HepG2 (cell line): Measurements from ENCODE around the gene MRPL14. TPM values are rescaled to one million over a fixed set of nuclear protein-coding genes. Genes with fewer than 3 reads are reported as not detected.

ENCODE experiments used
- CBX1 ChIP-seq: IDR thresholded peaks from one replicate; pipeline ENCODE4 v1.6.1; 2016; ENCODE audit warnings: antibody characterized with exemption, low read depth
- ESRRA ChIP-seq: sonication (generic); formaldehyde crosslinking; IDR thresholded peaks from 2 replicates; pipeline ENCODE4 v1.5.1; 2020; ENCODE audit warnings: mild to moderate bottlenecking, low read depth, missing genetic modification reagents
- MBD4 ChIP-seq: IDR thresholded peaks from 2 replicates; pipeline ENCODE4 v1.6.1; 2012; ENCODE audit warnings: low read length, inconsistent platforms, borderline replicate concordance
- MXD4 ChIP-seq: IDR thresholded peaks from 2 replicates; pipeline ENCODE4 v1.6.1; 2016; ENCODE audit warnings: mild to moderate bottlenecking, missing biosample characterization, missing genetic modification reagents
- NONO ChIP-seq, 2 experiments: fragments of 450-650 bp in 1 of 2; sonication (generic) in 1 of 2; formaldehyde crosslinking in 1 of 2; IDR thresholded peaks in 1 of 2; conservative IDR thresholded peaks in 1 of 2; 2 replicates each; pipeline versions ENCODE4 v1.6.1 to v1.8.0; 2017 to 2022; ENCODE audit warnings: mild to moderate bottlenecking in 1 of 2, missing genetic modification reagents in 1 of 2, moderate library complexity in 1 of 2
- NR2F2 ChIP-seq: IDR thresholded peaks from 2 replicates; pipeline ENCODE4 v1.6.1; 2012; ENCODE audit warnings: low read depth, inconsistent platforms, borderline replicate concordance
- SRY ChIP-seq: sonication (generic); formaldehyde crosslinking; IDR thresholded peaks from 2 replicates; pipeline ENCODE4 v1.8.0; 2022; ENCODE audit warnings: mild to moderate bottlenecking, missing genetic modification reagents
- ZMYM4 ChIP-seq: sonication (generic); formaldehyde crosslinking; IDR thresholded peaks from 2 replicates; pipeline ENCODE4 v1.8.1; 2023; ENCODE audit warnings: mild to moderate bottlenecking, missing genetic modification reagents
- ZNF121 ChIP-seq: sonication (generic); formaldehyde crosslinking; IDR thresholded peaks from 2 replicates; pipeline ENCODE4 v1.5.0; 2020; ENCODE audit warnings: mild to moderate bottlenecking, missing genetic modification reagents
- ZNF441 ChIP-seq: sonication (generic); formaldehyde crosslinking; IDR thresholded peaks from 2 replicates; pipeline ENCODE4 v1.7.0; 2021; ENCODE audit warnings: missing genetic modification reagents, borderline replicate concordance
- ZNF446 ChIP-seq: sonication (generic); formaldehyde crosslinking; IDR thresholded peaks from 2 replicates; pipeline ENCODE4 v1.5.0; 2020; ENCODE audit warnings: mild to moderate bottlenecking, missing genetic modification reagents
- polyA plus RNA-seq, 8 experiments: library from polyadenylated mRNA; depleted of rRNA in 3 of 8; stranded (reverse) in 7 of 8; unstranded in 1 of 8; fragments of >200 nt; fragmentation: Illumina TruSeq in 4 of 8; extraction: Trizol in 4 of 8; gene quantifications; 2 replicates each; pipeline versions ENCODE4 v1.2.1 to v1.2.3, GENCODE V29; 2011 to 2016; ENCODE audit warnings: low read depth in 4 of 8, missing spikeins in 1 of 8, mixed read lengths in 1 of 8; ENCODE audit not compliant: insufficient read depth in 1 of 8
- total RNA-seq, 5 experiments: library from RNA; depleted of rRNA; stranded (reverse); fragments of >200 nt; fragmentation: Illumina TruSeq; extraction: Trizol; gene quantifications; 2 replicates each; pipeline ENCODE4 v1.2.3, GENCODE V29; 2016; ENCODE audit warnings: low read depth in 1 of 5
- TF ChIP-seq, protein P1 (sequence below): IDR thresholded peaks from 2 replicates; pipeline ENCODE4 v1.6.1; 2016; ENCODE audit warnings: low read depth, missing genetic modification reagents, missing compliant biosample characterization
- TF ChIP-seq, protein P2 (sequence below): sonication (generic); formaldehyde crosslinking; IDR thresholded peaks from 2 replicates; pipeline ENCODE4 v1.9.0; 2022; ENCODE audit warnings: low read depth, missing genetic modification reagents
- TF ChIP-seq, protein P3 (sequence below): sonication (generic); formaldehyde crosslinking; IDR thresholded peaks from 2 replicates; pipeline ENCODE4 v1.5.0; 2020; ENCODE audit warnings: mild to moderate bottlenecking, missing genetic modification reagents
- TF ChIP-seq, protein P4 (sequence below): sonication (generic); formaldehyde crosslinking; IDR thresholded peaks from 2 replicates; pipeline ENCODE4 v1.4.0; 2020; ENCODE audit warnings: missing genetic modification reagents, borderline replicate concordance

Gene MRPL14
- total and polyA plus RNA-seq, 2 of the 13 experiments (the other 11 are each of a cell fraction or from before 2014, with no cell fraction given) = 157 to 178 TPM

DNA sequence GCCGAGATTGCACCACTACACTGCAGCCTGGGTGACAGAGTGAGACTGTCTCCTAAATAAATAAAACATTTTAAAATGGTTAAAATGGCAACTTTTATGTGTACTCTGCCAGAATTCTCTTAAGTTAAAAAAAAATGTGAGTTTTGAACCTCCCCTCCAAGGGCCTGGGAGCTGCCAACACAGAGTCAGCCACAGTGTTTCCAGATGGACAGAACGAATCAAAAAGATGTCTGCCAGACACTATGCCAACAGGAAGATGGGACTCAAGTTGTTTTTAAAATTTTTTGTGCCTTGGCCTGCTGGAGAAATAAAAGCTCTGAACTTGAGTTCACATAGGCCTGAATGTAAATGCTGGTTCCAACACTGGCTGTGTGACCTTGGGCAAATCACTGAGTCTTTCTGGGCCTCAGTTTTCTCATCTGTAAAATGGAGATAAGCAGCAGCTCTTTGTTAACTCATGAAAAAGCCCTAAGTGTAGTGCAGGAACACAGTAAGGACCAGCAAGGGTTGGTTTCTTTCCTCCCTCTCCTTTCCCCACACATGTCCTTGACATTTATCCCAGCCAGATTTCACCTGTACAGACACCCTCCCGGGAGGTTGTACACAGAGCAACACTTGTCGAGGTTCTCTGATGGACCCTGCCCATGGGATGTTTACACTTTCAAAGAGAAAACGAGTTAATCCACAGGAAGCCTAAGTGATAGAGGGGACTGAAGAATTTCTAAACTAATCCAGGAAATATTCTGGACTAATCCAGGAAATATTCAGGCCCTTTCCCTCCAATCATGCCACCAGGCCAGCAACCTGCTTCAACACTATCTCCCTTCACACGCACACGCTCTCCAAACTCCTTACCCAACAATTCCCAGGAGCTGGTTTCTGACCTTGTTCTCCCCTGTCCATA, 35.0 kb downstream of the MRPL14 start (continued):
- TF ChIP-seq MXD4 (CRISPR knock-in tag) = peak; percentile 81; the same call in 1 of the 2 replicates
- TF ChIP-seq, protein P1, sequence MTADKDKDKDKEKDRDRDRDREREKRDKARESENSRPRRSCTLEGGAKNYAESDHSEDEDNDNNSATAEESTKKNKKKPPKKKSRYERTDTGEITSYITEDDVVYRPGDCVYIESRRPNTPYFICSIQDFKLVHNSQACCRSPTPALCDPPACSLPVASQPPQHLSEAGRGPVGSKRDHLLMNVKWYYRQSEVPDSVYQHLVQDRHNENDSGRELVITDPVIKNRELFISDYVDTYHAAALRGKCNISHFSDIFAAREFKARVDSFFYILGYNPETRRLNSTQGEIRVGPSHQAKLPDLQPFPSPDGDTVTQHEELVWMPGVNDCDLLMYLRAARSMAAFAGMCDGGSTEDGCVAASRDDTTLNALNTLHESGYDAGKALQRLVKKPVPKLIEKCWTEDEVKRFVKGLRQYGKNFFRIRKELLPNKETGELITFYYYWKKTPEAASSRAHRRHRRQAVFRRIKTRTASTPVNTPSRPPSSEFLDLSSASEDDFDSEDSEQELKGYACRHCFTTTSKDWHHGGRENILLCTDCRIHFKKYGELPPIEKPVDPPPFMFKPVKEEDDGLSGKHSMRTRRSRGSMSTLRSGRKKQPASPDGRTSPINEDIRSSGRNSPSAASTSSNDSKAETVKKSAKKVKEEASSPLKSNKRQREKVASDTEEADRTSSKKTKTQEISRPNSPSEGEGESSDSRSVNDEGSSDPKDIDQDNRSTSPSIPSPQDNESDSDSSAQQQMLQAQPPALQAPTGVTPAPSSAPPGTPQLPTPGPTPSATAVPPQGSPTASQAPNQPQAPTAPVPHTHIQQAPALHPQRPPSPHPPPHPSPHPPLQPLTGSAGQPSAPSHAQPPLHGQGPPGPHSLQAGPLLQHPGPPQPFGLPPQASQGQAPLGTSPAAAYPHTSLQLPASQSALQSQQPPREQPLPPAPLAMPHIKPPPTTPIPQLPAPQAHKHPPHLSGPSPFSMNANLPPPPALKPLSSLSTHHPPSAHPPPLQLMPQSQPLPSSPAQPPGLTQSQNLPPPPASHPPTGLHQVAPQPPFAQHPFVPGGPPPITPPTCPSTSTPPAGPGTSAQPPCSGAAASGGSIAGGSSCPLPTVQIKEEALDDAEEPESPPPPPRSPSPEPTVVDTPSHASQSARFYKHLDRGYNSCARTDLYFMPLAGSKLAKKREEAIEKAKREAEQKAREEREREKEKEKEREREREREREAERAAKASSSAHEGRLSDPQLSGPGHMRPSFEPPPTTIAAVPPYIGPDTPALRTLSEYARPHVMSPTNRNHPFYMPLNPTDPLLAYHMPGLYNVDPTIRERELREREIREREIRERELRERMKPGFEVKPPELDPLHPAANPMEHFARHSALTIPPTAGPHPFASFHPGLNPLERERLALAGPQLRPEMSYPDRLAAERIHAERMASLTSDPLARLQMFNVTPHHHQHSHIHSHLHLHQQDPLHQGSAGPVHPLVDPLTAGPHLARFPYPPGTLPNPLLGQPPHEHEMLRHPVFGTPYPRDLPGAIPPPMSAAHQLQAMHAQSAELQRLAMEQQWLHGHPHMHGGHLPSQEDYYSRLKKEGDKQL (CRISPR knock-in tag) = 0 out of 2 replicates have a peak, but pooled peaks have one; percentile 44
- TF ChIP-seq ESRRA (CRISPR knock-in tag) = peak; percentile 88
- peak; percentile 82 for TF ChIP-seq NR2F2
- peak; percentile 51; the same call in 1 of the 2 replicates for TF ChIP-seq ZMYM4 (CRISPR knock-in tag)
- TF ChIP-seq CBX1 = peak; percentile 5
- TF ChIP-seq, protein P2, sequence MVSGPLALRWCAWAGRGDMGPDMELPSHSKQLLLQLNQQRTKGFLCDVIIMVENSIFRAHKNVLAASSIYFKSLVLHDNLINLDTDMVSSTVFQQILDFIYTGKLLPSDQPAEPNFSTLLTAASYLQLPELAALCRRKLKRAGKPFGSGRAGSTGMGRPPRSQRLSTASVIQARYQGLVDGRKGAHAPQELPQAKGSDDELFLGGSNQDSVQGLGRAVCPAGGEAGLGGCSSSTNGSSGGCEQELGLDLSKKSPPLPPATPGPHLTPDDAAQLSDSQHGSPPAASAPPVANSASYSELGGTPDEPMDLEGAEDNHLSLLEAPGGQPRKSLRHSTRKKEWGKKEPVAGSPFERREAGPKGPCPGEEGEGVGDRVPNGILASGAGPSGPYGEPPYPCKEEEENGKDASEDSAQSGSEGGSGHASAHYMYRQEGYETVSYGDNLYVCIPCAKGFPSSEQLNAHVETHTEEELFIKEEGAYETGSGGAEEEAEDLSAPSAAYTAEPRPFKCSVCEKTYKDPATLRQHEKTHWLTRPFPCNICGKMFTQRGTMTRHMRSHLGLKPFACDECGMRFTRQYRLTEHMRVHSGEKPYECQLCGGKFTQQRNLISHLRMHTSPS (CRISPR knock-in tag) = peak; percentile 73; the same call in 1 of the 2 replicates
- TF ChIP-seq, protein P3, sequence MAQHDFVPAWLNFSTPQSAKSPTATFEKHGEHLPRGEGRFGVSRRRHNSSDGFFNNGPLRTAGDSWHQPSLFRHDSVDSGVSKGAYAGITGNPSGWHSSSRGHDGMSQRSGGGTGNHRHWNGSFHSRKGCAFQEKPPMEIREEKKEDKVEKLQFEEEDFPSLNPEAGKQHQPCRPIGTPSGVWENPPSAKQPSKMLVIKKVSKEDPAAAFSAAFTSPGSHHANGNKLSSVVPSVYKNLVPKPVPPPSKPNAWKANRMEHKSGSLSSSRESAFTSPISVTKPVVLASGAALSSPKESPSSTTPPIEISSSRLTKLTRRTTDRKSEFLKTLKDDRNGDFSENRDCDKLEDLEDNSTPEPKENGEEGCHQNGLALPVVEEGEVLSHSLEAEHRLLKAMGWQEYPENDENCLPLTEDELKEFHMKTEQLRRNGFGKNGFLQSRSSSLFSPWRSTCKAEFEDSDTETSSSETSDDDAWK (CRISPR knock-in tag) = no peak
- TF ChIP-seq MBD4 = no peak
- TF ChIP-seq ZNF441 = peak; percentile 71; the same call in 1 of the 2 replicates
- no peak for TF ChIP-seq ZNF446 (CRISPR knock-in tag)
- TF ChIP-seq, protein P4, sequence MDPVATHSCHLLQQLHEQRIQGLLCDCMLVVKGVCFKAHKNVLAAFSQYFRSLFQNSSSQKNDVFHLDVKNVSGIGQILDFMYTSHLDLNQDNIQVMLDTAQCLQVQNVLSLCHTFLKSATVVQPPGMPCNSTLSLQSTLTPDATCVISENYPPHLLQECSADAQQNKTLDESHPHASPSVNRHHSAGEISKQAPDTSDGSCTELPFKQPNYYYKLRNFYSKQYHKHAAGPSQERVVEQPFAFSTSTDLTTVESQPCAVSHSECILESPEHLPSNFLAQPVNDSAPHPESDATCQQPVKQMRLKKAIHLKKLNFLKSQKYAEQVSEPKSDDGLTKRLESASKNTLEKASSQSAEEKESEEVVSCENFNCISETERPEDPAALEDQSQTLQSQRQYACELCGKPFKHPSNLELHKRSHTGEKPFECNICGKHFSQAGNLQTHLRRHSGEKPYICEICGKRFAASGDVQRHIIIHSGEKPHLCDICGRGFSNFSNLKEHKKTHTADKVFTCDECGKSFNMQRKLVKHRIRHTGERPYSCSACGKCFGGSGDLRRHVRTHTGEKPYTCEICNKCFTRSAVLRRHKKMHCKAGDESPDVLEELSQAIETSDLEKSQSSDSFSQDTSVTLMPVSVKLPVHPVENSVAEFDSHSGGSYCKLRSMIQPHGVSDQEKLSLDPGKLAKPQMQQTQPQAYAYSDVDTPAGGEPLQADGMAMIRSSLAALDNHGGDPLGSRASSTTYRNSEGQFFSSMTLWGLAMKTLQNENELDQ = no peak
- TF ChIP-seq ZNF121 (CRISPR knock-in tag) = peak; percentile 72; the same call in 1 of the 2 replicates
- TF ChIP-seq NONO (IDR thresholded peaks at IDR 0.05) = no peak
- peak; percentile 23; the same call in 1 of the 2 replicates for TF ChIP-seq NONO (CRISPR knock-in tag; conservative IDR thresholded peaks at IDR 0.05)
- 0 out of 2 replicates have a peak, but pooled peaks have one; percentile 49 for TF ChIP-seq SRY (CRISPR knock-in tag)
